Thoracic aorta (tissue), 2 donors: ENCODE results near the gene LDLRAD2. TPM values are rescaled to one million over a fixed set of nuclear protein-coding genes. Genes with fewer than 3 reads are reported as not detected.

Source experiments
- ATAC-seq: fragments of 150-250 bp; one replicate; pipeline ENCODE4 v1.8.0; 2017; ENCODE audit warnings: low read depth; ENCODE audit not compliant: insufficient number of reproducible peaks, low FRiP score
- DNase-seq: peaks from one replicate; pipeline ENCODE4 v3.0.0-alpha.2; 2020; ENCODE audit warnings: low spot score
- H3K27ac ChIP-seq, 2 donors: fragments of 200-600 bp; sonication (generic); 1 replicate in 1 of 2; 2 replicates in 1 of 2; pipeline ENCODE4 v1.5.1; 2016; ENCODE audit warnings: mild to moderate bottlenecking in 2 of 2, moderate library complexity in 2 of 2
- H3K27me3 ChIP-seq: fragments of 200-600 bp; sonication (generic); replicated peaks from 2 replicates; pipeline ENCODE4 v1.6.0; 2016; ENCODE audit warnings: mild to moderate bottlenecking; ENCODE audit not compliant: insufficient read depth
- H3K36me3 ChIP-seq: fragments of 200-600 bp; sonication (generic); one replicate; pipeline ENCODE4 v1.5.1; 2016
- H3K4me1 ChIP-seq, 2 donors: fragments of 200-600 bp; sonication (generic); 1 replicate in 1 of 2; 2 replicates in 1 of 2; pipeline versions ENCODE4 v1.5.1 to v1.6.0; 2016; ENCODE audit warnings: low read depth in 2 of 2, mild to moderate bottlenecking in 1 of 2; ENCODE audit not compliant: control insufficient read depth in 1 of 2
- H3K4me3 ChIP-seq: fragments of 200-600 bp; sonication (generic); 2 replicates; pipeline ENCODE4 v1.5.1; 2016; ENCODE audit warnings: mild to moderate bottlenecking
- H3K9me3 ChIP-seq: fragments of 200-600 bp; sonication (generic); 2 replicates; pipeline ENCODE4 v1.5.1; 2016
- CTCF ChIP-seq: fragments of 200-600 bp; sonication (generic); IDR thresholded peaks from one replicate; pipeline ENCODE4 v1.5.1; 2019; ENCODE audit warnings: antibody characterized with exemption
- total RNA-seq, 2 donors: library from RNA; depleted of rRNA; stranded (reverse); fragments of >200 nt; gene quantifications; one replicate each; pipeline versions ENCODE4 v1.1.0 to v1.2.3, GENCODE V29; 2016

Gene LDLRAD2
- total RNA-seq, 2 donors from 2014 or later: 0.27 TPM; not detected in 1

GRCh38 chr1:21816602-21817302 is 4.7 kb downstream of the LDLRAD2 start:
- Histone ChIP-seq H3K27me3 (no peaks in the 10 kb centered on the region), H3K9me3 (no peaks in the 10 kb centered on the region), H3K27ac (no peak overlapping the region), H3K4me3 (no peak overlapping the region), H3K4me1 (peaks cover 0 to 8% of the 10 kb centered on the region in 2 donors), H3K36me3 (peaks cover 8% of the 10 kb centered on the region)
- no peak for TF ChIP-seq CTCF
- DNase-seq: no peak
- no peak for ATAC-seq

GRCh38 chr1:21818656-21819055 is 6.6 kb downstream of the LDLRAD2 start:
- no peak for TF ChIP-seq CTCF

GRCh38 chr1:21820597-21821232 is 8.7 kb downstream of the LDLRAD2 start:
- no peaks in the 10 kb centered on the region for H3K4me1 ChIP-seq
- ATAC-seq: no peak
- H3K4me3 ChIP-seq: no peak overlapping the region
- H3K9me3 ChIP-seq: no peaks in the 10 kb centered on the region
- H3K36me3 ChIP-seq: peaks cover 33% of the 10 kb centered on the region
- DNase-seq: no peak
- H3K27ac ChIP-seq: no peak overlapping the region
- TF ChIP-seq CTCF: no peak
- no peaks in the 10 kb centered on the region for H3K27me3 ChIP-seq

More at GRCh38 chr1:21818656-21819055, 6.6 kb downstream of the LDLRAD2 start:
- Histone ChIP-seq H3K27ac (no peak overlapping the region), H3K36me3 (peaks cover 19% of the 10 kb centered on the region), H3K4me3 (no peak overlapping the region), H3K9me3 (no peaks in the 10 kb centered on the region), H3K4me1 (peaks cover 0 to 8% of the 10 kb centered on the region in 2 donors), H3K27me3 (no peaks in the 10 kb centered on the region)
- no peak for ATAC-seq
- no peak for DNase-seq

- Histone ChIP-seq H3K27ac (no peak overlapping the region), H3K36me3 (peaks cover 41% of the 10 kb centered on the region), H3K9me3 (no peaks in the 10 kb centered on the region), H3K4me3 (no peak overlapping the region), H3K27me3 (no peaks in the 10 kb centered on the region), H3K4me1 (no peaks in the 10 kb centered on the region)
- DNase-seq (no peak), ATAC-seq (no peak)
- TF ChIP-seq CTCF: no peak
Observed at GRCh38 chr1:21821385-21822019, 9.4 kb downstream of the LDLRAD2 start.

GRCh38 chr1:21822349-21822748 is 10.3 kb downstream of the LDLRAD2 start:
- H3K36me3 ChIP-seq: peaks cover 49% of the 10 kb centered on the region
- H3K27me3 ChIP-seq: no peaks in the 10 kb centered on the region
- no peaks in the 10 kb centered on the region for H3K9me3 ChIP-seq
- H3K4me3 ChIP-seq: no peak overlapping the region
- H3K27ac ChIP-seq: no peak overlapping the region
- DNase-seq: no peak
- H3K4me1 ChIP-seq: no peaks in the 10 kb centered on the region
- ATAC-seq: no peak
- TF ChIP-seq CTCF: no peak
